SU-DHL-6 (cell line): ENCODE data around the gene CCL13.

Experiments
- CTCF ChIP-seq: fragments of 200-600 bp; sonication (generic); IDR thresholded peaks from one replicate; pipeline ENCODE4 v1.5.1; 2017; ENCODE audit warnings: antibody characterized with exemption, mild to moderate bottlenecking, low read length, moderate library complexity; ENCODE audit not compliant: insufficient read depth, poor library complexity, severe bottlenecking
- EZH2phosphoT487 ChIP-seq: fragments of 200-600 bp; sonication (generic), shearing (Covaris generic); conservative IDR thresholded peaks from 2 replicates; pipeline ENCODE4 v1.6.1; 2018; ENCODE audit warnings: mild to moderate bottlenecking, antibody characterized with exemption, low read length, moderate library complexity, mixed read lengths

GRCh38 chr17:34379868-34380267 lies 23.6 kb downstream of the CCL13 start:
- no peak for TF ChIP-seq EZH2phosphoT487
- no peak for TF ChIP-seq CTCF
